ENCODE data around the gene NMNAT3.
A peak's percentile ranks its signal among the peaks of the same experiment; 100 is the strongest.

Gene NMNAT3

GRCh38 chr3:139528281-139528680, 149.5 kb downstream of the NMNAT3 start:
- DNase-seq, result no peak
- TF ChIP-seq GATA1 (IDR thresholded peaks at IDR 0.05; ENCODE audit: low read depth, low read length) (no peak), POLR2A (IDR thresholded peaks at IDR 0.05; ENCODE audit: low read length) (no peak)

GRCh38 chr3:139527265-139527664, 150.5 kb downstream of the NMNAT3 start:
- no peak for DNase-seq
- TF ChIP-seq POLR2A (IDR thresholded peaks at IDR 0.05; ENCODE audit: low read length) (no peak), GATA1 (IDR thresholded peaks at IDR 0.05; ENCODE audit: low read depth, low read length) (no peak)

- no peak for DNase-seq
- TF ChIP-seq GATA1 (IDR thresholded peaks at IDR 0.05; ENCODE audit: low read depth, low read length) (no peak), POLR2A (IDR thresholded peaks at IDR 0.05; ENCODE audit: low read length) (no peak)
These were observed 151.6 kb downstream of the NMNAT3 start for GRCh38 chr3:139526146-139526545.

GRCh38 chr3:139524841-139525636, 152.7 kb downstream of the NMNAT3 start:
- DNase-seq, result no peak
- no peak for TF ChIP-seq POLR2A (IDR thresholded peaks at IDR 0.05; ENCODE audit: low read length)
- no peak for TF ChIP-seq GATA1 (IDR thresholded peaks at IDR 0.05; ENCODE audit: low read depth, low read length)

- TF ChIP-seq POLR2A (IDR thresholded peaks at IDR 0.05; ENCODE audit: low read length) (no peak), GATA1 (IDR thresholded peaks at IDR 0.05; ENCODE audit: low read depth, low read length) (no peak)
- DNase-seq, result no peak
These were observed 154.1 kb downstream of the NMNAT3 start for GRCh38 chr3:139523718-139524117.

- no peak for DNase-seq
- no peak for TF ChIP-seq POLR2A (IDR thresholded peaks at IDR 0.05; ENCODE audit: low read length)
- no peak for TF ChIP-seq GATA1 (IDR thresholded peaks at IDR 0.05; ENCODE audit: low read depth, low read length)
These were observed 154.6 kb downstream of the NMNAT3 start for GRCh38 chr3:139523166-139523565.

GRCh38 chr3:139522421-139522820, 155.4 kb downstream of the NMNAT3 start:
- DNase-seq, result no peak
- no peak for TF ChIP-seq GATA1 (IDR thresholded peaks at IDR 0.05; ENCODE audit: low read depth, low read length)
- TF ChIP-seq POLR2A (IDR thresholded peaks at IDR 0.05; ENCODE audit: low read length), result no peak

GRCh38 chr3:139521816-139522215, 156.0 kb downstream of the NMNAT3 start:
- TF ChIP-seq GATA1 (IDR thresholded peaks at IDR 0.05; ENCODE audit: low read depth, low read length), result no peak
- no peak for TF ChIP-seq POLR2A (IDR thresholded peaks at IDR 0.05; ENCODE audit: low read length)
- no peak for DNase-seq

- no peak for DNase-seq
- no peak for TF ChIP-seq GATA1 (IDR thresholded peaks at IDR 0.05; ENCODE audit: low read depth, low read length)
- TF ChIP-seq POLR2A (IDR thresholded peaks at IDR 0.05; ENCODE audit: low read length), result no peak
These were observed 156.6 kb downstream of the NMNAT3 start for GRCh38 chr3:139521144-139521543.

GRCh38 chr3:139519998-139520737, 157.6 kb downstream of the NMNAT3 start:
- TF ChIP-seq GATA1 (IDR thresholded peaks at IDR 0.05; ENCODE audit: low read depth, low read length) (no peak), POLR2A (IDR thresholded peaks at IDR 0.05; ENCODE audit: low read length) (no peak)
- peak; percentile 44 to 64 for DNase-seq

GRCh38 chr3:139518926-139519842, 158.6 kb downstream of the NMNAT3 start:
- TF ChIP-seq POLR2A (IDR thresholded peaks at IDR 0.05; ENCODE audit: low read length) (no peak), GATA1 (IDR thresholded peaks at IDR 0.05; ENCODE audit: low read depth, low read length) (no peak)
- no peak for DNase-seq

GRCh38 chr3:139518306-139518705, 159.5 kb downstream of the NMNAT3 start:
- DNase-seq, result no peak
- TF ChIP-seq GATA1 (IDR thresholded peaks at IDR 0.05; ENCODE audit: low read depth, low read length), result no peak
- no peak for TF ChIP-seq POLR2A (IDR thresholded peaks at IDR 0.05; ENCODE audit: low read length)

GRCh38 chr3:139517321-139518065, 160.3 kb downstream of the NMNAT3 start:
- TF ChIP-seq POLR2A (IDR thresholded peaks at IDR 0.05; ENCODE audit: low read length), result no peak
- no peak for TF ChIP-seq GATA1 (IDR thresholded peaks at IDR 0.05; ENCODE audit: low read depth, low read length)
- no peak for DNase-seq

Measured in erythroblast (primary cell).